ENCODE measurements around the gene TMEM115. TPM values are rescaled to one million over a fixed set of nuclear protein-coding genes. Genes with fewer than 3 reads are reported as not detected.

Gene TMEM115
- total and polyA plus RNA-seq, 9 of the 15 experiments (the other 6 are each of a cell fraction or from before 2014, with no cell fraction given): 1.6 to 26.9 (median 14.1) TPM

- TF ChIP-seq KAT7 (CRISPR knock-in tag; IDR thresholded peaks at IDR 0.05; ENCODE audit: borderline replicate concordance) (no peak), ZNF184 (CRISPR knock-in tag; IDR thresholded peaks at IDR 0.05) (no peak), DEAF1 (CRISPR knock-in tag; IDR thresholded peaks at IDR 0.05) (no peak), CSDE1 (IDR thresholded peaks at IDR 0.05) (no peak), FOXA1 (IDR thresholded peaks at IDR 0.05; ENCODE audit: borderline replicate concordance) (no peak), ZNF239 (CRISPR knock-in tag; IDR thresholded peaks at IDR 0.05) (no peak), THAP12 (CRISPR knock-in tag; IDR thresholded peaks at IDR 0.05) (no peak), ATF1 (CRISPR knock-in tag; IDR thresholded peaks at IDR 0.05) (no peak), ATF1 (tag; IDR thresholded peaks at IDR 0.05) (no peak), SMARCA4 (IDR thresholded peaks at IDR 0.05) (no peak), CXXC5 (CRISPR knock-in tag; IDR thresholded peaks at IDR 0.05) (no peak)
- TF ChIP-seq, protein P1, sequence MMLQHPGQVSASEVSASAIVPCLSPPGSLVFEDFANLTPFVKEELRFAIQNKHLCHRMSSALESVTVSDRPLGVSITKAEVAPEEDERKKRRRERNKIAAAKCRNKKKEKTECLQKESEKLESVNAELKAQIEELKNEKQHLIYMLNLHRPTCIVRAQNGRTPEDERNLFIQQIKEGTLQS (IDR thresholded peaks at IDR 0.05): no peak
- TF ChIP-seq, protein P1 (CRISPR knock-in tag; conservative IDR thresholded peaks at IDR 0.05): no peak
Observed at GRCh38 chr3:50390508-50391224, 31.3 kb upstream of the TMEM115 start (continued).
